Stimulated activated naive CD8-positive, alpha-beta T cell treated with anti-CD3 and anti-CD28 coated beads, Interleukin-15, Interleukin-2, amounts not matched to agents 100 ng/mL and 50 ng/mL, for 24 hours (primary cell): ENCODE results near the gene STMND1.

Source experiments
- H3K27ac Mint-ChIP-seq: one replicate; pipeline ENCODE4 v1.8.0; 2021; ENCODE audit warnings: mild to moderate bottlenecking, mixed read lengths
- H3K27me3 Mint-ChIP-seq: one replicate; pipeline ENCODE4 v1.8.0; 2021; ENCODE audit warnings: mixed read lengths
- H3K36me3 Mint-ChIP-seq: one replicate; pipeline ENCODE4 v1.8.0; 2021; ENCODE audit warnings: low read depth, mixed read lengths
- H3K4me1 Mint-ChIP-seq: one replicate; pipeline ENCODE4 v1.8.0; 2021; ENCODE audit warnings: low read depth, mixed read lengths
- H3K4me3 Mint-ChIP-seq: one replicate; pipeline ENCODE4 v1.8.0; 2021; ENCODE audit warnings: mild to moderate bottlenecking, mixed read lengths
- H3K9me3 Mint-ChIP-seq: one replicate; pipeline ENCODE4 v1.8.0; 2021; ENCODE audit warnings: mixed read lengths

STMND1 gene

DNA sequence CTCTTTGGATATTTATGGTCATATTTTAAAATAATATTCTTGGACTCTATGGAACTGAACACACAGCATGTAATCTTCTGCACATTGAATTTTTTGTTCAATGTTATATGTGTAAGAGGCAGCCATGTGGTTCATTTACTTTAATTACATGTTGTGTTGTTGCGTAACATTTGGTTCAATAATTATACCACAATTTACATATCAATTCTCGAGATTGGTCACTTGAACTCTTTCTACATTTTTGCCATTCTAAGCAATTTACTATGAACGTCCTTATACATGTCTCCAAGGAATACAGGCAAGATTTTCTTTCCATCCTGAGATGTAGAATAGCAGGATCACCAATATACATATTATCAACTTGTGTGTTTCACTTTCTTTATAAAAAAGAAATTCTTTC is 18.5 kb upstream of the STMND1 start:
- H3K4me3 Mint-ChIP-seq: no peak overlapping the region
- no peaks in the 10 kb centered on the region for H3K4me1 Mint-ChIP-seq
- H3K9me3 Mint-ChIP-seq: peaks cover 3% of the 10 kb centered on the region
- H3K27me3 Mint-ChIP-seq: peaks cover 39% of the 10 kb centered on the region
- H3K36me3 Mint-ChIP-seq: no peaks in the 10 kb centered on the region
- H3K27ac Mint-ChIP-seq: no peak overlapping the region

DNA sequence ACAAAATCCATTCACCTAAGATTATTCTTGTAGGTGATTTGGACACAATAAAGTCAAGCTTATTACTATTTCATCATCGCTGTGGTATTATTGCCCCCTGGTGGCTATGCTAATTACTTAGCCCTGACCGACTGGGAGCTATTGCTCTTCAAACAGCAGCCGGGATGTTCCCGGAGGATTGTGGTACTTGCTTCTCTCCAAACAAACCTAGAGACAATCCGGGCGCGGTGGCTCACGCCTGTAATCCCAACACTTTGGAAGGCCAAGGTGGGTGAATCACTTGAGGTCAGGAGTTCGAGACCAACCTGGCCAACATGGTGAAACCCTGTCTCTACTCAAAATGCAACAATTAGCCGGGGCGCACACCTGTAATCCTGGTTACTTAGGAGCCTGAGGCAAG is 15.4 kb upstream of the STMND1 start:
- H3K4me1 Mint-ChIP-seq: no peaks in the 10 kb centered on the region
- H3K36me3 Mint-ChIP-seq: no peaks in the 10 kb centered on the region
- H3K9me3 Mint-ChIP-seq: peaks cover 7% of the 10 kb centered on the region
- no peak overlapping the region for H3K27ac Mint-ChIP-seq
- H3K27me3 Mint-ChIP-seq: peaks cover 32% of the 10 kb centered on the region
- no peak overlapping the region for H3K4me3 Mint-ChIP-seq

DNA sequence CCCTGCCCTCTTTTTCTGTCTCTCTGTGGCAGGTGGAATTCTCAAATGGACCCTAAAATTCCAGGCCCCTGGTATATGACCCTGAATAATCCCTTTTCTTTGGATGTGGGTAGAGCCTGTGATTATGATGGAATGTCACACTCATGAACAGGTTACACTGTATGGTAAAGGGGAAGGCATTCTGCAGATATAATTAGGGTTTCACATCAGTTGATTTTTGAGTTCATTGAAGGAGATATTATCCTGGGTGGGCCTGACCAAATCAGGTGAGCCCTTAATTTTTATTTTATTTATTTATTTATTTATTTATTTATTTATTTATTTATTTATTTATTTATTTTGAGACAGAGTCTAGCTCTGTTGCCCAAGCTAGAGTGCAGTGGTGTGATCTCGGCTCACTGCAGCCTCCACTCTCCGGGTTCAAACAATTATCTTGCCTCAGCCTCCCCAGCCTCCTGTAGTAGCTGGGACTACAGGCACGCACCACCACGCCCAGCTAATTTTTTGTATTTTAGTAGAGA is 13.7 kb upstream of the STMND1 start:
- Mint-ChIP-seq H3K27me3 (peaks cover 30% of the 10 kb centered on the region), H3K36me3 (no peaks in the 10 kb centered on the region), H3K9me3 (peaks cover 7% of the 10 kb centered on the region), H3K27ac (no peak overlapping the region), H3K4me1 (no peaks in the 10 kb centered on the region), H3K4me3 (no peak overlapping the region)

GRCh38 chr6:17091122-17091521 is 10.7 kb upstream of the STMND1 start:
- Mint-ChIP-seq H3K9me3 (peaks cover 7% of the 10 kb centered on the region), H3K4me1 (no peaks in the 10 kb centered on the region), H3K27ac (no peak overlapping the region), H3K4me3 (no peak overlapping the region), H3K36me3 (no peaks in the 10 kb centered on the region), H3K27me3 (peaks cover 20% of the 10 kb centered on the region)

- Mint-ChIP-seq H3K27me3 (peaks cover 28% of the 10 kb centered on the region), H3K4me1 (no peaks in the 10 kb centered on the region), H3K36me3 (no peaks in the 10 kb centered on the region), H3K27ac (no peak overlapping the region), H3K9me3 (peaks cover 7% of the 10 kb centered on the region), H3K4me3 (no peak overlapping the region)
These were observed 8.2 kb upstream of the STMND1 start for GRCh38 chr6:17093686-17094085.

DNA sequence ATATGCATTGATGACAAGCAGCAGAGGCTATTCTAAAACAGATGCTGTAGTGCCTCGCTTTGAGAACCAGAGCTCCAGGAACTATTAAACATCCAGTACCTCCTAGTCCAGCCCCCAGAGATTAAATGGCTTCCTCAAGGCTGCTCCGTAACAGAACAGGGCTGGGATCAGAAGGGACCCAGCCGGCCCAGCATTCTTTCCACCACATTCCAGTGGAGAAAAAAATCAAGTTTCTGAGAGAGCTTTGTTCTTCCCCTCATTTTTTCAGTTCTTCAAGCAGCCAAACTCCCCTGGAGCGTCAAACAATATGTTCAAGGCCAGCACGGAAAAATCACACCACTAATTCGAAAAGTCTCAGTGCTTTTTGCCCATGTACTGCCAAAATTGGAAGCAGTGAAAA is 5.8 kb upstream of the STMND1 start:
- Mint-ChIP-seq H3K36me3 (no peaks in the 10 kb centered on the region), H3K4me1 (no peaks in the 10 kb centered on the region), H3K27ac (no peak overlapping the region), H3K4me3 (no peak overlapping the region), H3K9me3 (no peaks in the 10 kb centered on the region), H3K27me3 (peaks cover 41% of the 10 kb centered on the region)

GRCh38 chr6:17096652-17097051 is 5.2 kb upstream of the STMND1 start:
- Mint-ChIP-seq H3K27me3 (peaks cover 45% of the 10 kb centered on the region), H3K36me3 (no peaks in the 10 kb centered on the region), H3K4me3 (no peak overlapping the region), H3K9me3 (no peaks in the 10 kb centered on the region), H3K27ac (no peak overlapping the region), H3K4me1 (peaks cover 4% of the 10 kb centered on the region)

- Mint-ChIP-seq H3K4me1 (peaks cover 7% of the 10 kb centered on the region), H3K27ac (no peak overlapping the region), H3K27me3 (peaks cover 53% of the 10 kb centered on the region), H3K9me3 (no peaks in the 10 kb centered on the region), H3K36me3 (no peaks in the 10 kb centered on the region), H3K4me3 (no peak overlapping the region)
These were observed 3.9 kb upstream of the STMND1 start for GRCh38 chr6:17097982-17098381.

DNA sequence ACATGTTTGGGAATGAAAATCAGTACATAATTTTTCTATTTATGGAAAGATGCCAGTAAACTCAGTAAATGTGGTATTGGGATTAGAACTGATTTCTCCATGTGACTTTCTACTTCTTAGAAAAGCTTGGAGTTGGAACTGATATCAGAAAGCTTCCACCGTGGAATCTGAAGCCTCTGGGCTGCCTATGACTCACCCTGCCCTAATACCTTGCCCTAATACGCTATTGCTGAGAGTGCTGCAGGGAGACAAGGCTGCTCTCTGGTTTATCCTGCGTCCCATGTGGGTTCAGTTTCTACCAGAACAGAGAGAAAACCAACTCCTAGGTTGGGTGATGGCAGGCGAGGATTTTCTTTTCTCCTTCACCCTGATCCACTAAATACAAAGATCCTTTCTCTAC is 3.3 kb upstream of the STMND1 start:
- H3K27me3 Mint-ChIP-seq: peaks cover 53% of the 10 kb centered on the region
- no peaks in the 10 kb centered on the region for H3K36me3 Mint-ChIP-seq
- H3K4me3 Mint-ChIP-seq: no peak overlapping the region
- H3K27ac Mint-ChIP-seq: no peak overlapping the region
- peaks cover 7% of the 10 kb centered on the region for H3K4me1 Mint-ChIP-seq
- H3K9me3 Mint-ChIP-seq: no peaks in the 10 kb centered on the region

- Mint-ChIP-seq H3K27ac (no peak overlapping the region), H3K36me3 (no peaks in the 10 kb centered on the region), H3K27me3 (peaks cover 60% of the 10 kb centered on the region), H3K4me1 (peaks cover 7% of the 10 kb centered on the region), H3K9me3 (no peaks in the 10 kb centered on the region), H3K4me3 (no peak overlapping the region)
These were observed 2.3 kb upstream of the STMND1 start for GRCh38 chr6:17099401-17100059.

DNA sequence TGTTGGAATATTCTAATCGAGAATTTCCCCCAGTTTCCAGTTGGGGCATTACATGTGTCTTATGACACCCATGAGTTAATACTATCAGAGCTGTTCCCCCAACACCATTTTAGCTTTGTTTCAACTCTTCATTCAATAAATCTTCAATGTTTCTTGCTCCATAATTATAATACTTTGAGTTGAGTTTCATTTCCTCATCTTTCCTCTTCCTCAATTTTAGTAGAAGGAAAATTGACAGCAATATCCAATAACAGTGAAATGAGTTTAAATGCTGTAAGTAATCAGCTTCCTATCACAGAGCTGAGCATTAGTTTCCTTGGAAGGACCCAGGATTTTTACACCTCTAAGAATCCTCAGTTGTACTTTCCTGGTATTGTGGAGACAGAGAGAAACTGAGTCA is 1.0 kb upstream of the STMND1 start:
- H3K27me3 Mint-ChIP-seq: peaks cover 61% of the 10 kb centered on the region
- H3K4me1 Mint-ChIP-seq: peaks cover 7% of the 10 kb centered on the region
- no peak overlapping the region for H3K27ac Mint-ChIP-seq
- H3K9me3 Mint-ChIP-seq: no peaks in the 10 kb centered on the region
- H3K36me3 Mint-ChIP-seq: no peaks in the 10 kb centered on the region
- H3K4me3 Mint-ChIP-seq: no peak overlapping the region

DNA sequence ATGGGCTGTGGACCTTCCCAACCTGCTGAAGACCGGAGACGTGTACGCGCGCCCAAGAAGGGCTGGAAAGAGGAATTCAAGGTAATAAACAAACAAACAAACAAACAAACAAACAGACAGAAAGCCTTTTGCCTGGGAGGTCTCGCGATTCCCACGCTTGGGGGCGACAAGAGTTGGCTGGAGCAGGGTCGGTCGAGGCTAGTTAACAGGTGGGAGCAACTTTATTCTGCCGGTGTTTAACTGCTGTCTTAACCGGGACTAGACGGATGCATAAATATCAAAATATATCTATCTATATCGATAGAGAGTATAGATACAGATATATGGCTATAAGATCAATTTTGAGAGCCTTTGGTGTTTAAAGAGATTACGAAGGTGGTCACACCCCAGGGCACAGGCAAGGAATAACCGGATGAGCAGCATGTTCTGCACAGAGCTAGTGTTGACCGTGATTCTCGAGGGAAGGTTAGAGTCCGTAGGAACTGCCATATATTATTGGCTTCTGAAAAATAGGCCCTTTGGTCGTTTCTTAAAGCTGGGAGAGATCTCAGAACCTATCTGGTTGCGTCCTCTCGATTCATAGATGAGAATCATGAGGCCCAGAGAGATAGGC is 514 bp downstream of the STMND1 start:
- Mint-ChIP-seq H3K9me3 (no peaks in the 10 kb centered on the region), H3K36me3 (no peaks in the 10 kb centered on the region), H3K27me3 (peaks cover 56% of the 10 kb centered on the region), H3K4me1 (peaks cover 7% of the 10 kb centered on the region), H3K27ac (no peak overlapping the region), H3K4me3 (no peak overlapping the region)

DNA sequence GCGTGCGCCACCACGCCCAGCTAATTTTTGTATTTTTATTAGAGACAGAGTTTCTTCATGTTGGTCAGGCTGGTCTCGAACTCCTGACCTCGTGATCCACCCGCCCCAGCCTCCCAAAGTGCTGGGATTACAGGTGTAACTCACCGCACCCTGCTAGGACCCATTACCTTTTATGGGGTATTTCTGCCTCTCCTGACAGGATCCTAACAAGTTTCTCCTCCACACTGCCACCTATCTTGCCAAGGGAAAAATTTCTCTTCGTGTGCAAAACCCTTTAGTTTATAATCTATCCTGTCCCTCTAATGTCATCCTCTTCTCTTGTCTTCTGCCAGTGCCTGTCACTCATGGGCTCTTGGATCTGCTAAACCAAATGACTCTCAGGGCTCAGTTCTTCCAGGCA is 1.9 kb downstream of the STMND1 start:
- H3K4me1 Mint-ChIP-seq: peaks cover 7% of the 10 kb centered on the region
- H3K9me3 Mint-ChIP-seq: no peaks in the 10 kb centered on the region
- H3K4me3 Mint-ChIP-seq: no peak overlapping the region
- no peaks in the 10 kb centered on the region for H3K36me3 Mint-ChIP-seq
- peaks cover 47% of the 10 kb centered on the region for H3K27me3 Mint-ChIP-seq
- no peak overlapping the region for H3K27ac Mint-ChIP-seq

- Mint-ChIP-seq H3K4me1 (no peaks in the 10 kb centered on the region), H3K27me3 (peaks cover 16% of the 10 kb centered on the region), H3K36me3 (no peaks in the 10 kb centered on the region), H3K27ac (no peak overlapping the region), H3K4me3 (no peak overlapping the region), H3K9me3 (no peaks in the 10 kb centered on the region)
These were observed 6.0 kb downstream of the STMND1 start for GRCh38 chr6:17107863-17108262.

DNA sequence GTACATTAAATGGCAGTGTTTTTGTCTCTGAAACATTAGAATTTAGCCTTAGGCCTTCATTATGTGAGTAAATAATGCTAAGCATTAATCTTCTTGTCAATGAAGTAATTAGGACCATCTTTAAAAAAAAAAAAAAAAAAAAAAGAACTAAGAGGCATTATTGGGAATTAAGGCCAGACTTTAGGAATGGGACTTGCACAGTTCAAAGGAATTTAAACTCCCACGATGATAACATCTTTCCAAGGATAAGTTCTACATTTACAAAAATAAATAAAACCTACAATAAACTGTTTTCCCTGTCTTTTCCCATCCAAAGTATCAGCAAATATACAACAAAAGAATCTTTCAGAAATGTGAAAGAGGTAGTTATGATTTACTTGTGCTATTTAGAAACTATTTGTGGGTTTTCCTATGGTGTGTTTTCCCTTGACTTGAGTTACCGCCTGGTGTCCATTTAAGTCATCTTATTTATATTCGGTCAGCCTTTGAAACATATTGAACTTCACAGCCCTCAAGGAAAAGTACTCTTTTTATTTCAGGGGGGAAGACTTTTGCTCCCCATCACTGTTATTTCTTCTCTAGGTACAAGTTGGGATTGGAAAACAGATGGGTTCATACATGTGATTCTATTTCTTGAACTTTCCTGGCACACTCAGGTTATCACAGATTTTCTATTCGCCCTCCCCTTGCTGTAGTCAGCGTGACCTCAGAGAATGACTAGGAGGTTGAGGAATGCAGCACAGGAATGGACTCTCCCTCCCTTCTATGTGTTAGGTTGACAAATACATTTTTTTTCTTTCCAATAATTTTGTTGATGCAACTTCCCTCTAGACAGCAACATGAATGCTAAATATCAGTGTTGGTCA is 13.6 kb downstream of the STMND1 start:
- Mint-ChIP-seq H3K36me3 (no peaks in the 10 kb centered on the region), H3K27me3 (peaks cover 14% of the 10 kb centered on the region), H3K4me1 (no peaks in the 10 kb centered on the region), H3K4me3 (no peak overlapping the region), H3K9me3 (no peaks in the 10 kb centered on the region), H3K27ac (no peak overlapping the region)
